ENCODE results near the gene GNB5. TPM values are rescaled to one million over a fixed set of nuclear protein-coding genes. Genes with fewer than 3 reads are reported as not detected.

GNB5 gene
- total RNA-seq, 1 experiment from 2014 or later, result 23.9 TPM

DNA sequence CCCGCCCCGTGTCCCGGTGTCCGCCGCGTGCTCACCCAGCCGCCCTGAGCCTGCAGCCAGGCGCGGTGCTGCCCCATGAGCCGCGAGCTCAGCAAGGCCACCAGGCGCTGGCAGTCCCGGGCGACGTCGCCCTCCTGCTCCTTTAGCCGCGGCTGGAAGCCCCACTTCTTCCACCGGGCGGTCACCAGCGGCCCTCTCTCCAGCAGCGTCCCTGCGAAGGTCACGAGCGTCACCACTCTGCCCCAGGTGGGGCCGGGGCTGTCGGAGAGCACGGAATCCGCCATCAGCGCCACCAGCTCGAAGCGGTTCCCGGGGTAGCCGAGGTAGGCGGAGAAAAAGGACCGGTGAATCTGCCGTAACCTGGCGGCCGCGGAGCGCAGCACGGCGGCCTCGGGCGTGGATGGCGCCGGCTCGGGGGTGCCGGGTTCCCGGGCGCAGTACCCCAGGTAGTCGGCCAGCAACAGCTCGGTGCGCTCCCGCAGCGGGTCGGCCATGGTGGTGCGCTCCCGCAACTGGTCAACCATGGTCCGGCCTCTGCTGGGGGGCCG is 78.9 kb downstream of the GNB5 start:
- no peaks in the 10 kb centered on the region for H3K36me3 ChIP-seq (replicated peaks; ENCODE audit: control insufficient read depth, insufficient read depth, low read length)
- no peak overlapping the region for H3K4me3 ChIP-seq (ENCODE audit: insufficient read depth, low read depth, low read length)
- peak; percentile 57 for DNase-seq
- no peaks in the 10 kb centered on the region for H3K27me3 ChIP-seq (ENCODE audit: control insufficient read depth, insufficient read depth, low read length)

DNA sequence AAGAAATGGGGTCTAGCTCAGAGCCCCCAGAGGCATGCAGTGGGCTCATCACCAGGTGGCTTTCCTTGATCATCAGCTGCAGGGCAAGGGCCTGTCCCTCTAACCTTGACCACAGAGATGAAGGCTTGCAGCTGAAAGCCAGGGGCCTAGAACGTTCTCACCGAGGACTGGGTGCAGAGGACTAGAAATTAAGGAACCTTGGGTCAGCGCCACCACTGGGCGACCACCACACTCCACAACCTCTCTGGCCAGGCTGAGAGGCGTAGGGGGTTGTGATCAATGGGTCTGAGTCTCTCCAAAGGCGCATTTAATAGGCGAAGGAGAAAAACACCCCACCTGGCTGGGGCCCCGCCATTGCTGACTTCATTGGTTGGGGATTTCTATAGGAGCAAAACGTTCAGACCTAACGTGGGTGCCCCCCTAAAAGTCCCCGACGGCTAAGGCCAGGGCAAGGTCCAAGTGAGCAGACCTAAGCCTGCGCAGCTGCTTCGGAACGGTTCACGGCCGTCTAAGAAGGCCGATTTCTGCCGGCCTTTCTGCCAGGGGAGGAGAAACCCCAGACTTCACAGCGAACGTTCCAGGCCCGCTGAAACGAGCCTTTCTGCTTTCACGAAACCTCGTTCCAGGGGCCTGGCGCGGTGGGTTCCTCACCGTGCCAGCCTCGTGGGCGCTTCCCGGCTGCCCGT is 79.5 kb downstream of the GNB5 start:
- no peak overlapping the region for H3K4me3 ChIP-seq (ENCODE audit: insufficient read depth, low read depth, low read length)
- DNase-seq, result peak; percentile 40
- no peaks in the 10 kb centered on the region for H3K36me3 ChIP-seq (replicated peaks; ENCODE audit: control insufficient read depth, insufficient read depth, low read length)
- no peaks in the 10 kb centered on the region for H3K27me3 ChIP-seq (ENCODE audit: control insufficient read depth, insufficient read depth, low read length)

DNA sequence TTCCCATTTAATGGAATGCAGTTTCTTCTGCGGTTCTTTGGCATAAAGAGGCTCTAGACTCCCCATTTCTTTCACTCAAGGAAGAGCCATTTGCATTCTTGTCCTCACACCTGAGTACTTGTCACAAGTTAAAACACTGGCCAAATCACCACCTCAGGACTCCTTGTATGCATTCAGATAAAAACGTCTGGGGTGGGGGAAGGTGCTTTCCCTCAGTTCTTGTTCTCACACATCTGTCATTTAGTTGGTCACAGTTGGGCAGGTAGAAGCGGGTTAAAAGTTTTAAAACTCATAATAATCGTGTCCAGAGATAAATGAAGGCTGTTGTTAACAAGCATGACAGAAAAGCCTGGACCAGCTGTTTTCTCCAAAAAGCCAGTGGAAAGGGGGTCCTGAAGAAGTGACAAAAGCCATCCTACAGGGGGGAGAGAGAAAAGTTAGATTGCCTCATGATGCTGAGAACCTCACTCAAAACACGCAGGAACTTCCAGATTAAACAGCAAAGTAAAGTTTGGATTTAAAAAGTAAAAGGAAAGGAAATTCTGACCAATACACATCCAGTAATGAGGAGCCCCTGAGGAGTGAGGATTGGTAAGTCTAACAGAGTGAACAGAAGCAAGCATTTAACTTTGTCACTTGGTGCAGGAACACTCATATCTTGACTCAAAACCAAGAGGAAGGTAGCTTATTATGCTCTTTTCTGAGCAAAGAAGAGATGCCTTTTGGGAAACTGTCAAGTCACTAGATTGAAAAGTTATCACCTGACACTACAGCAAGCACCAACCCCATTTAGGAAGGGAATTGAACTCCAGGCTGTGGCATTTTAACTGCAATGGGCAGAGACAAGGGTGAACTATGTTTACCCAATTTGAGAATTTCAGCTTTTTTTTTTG is 81.4 kb downstream of the GNB5 start:
- H3K27me3 ChIP-seq (ENCODE audit: control insufficient read depth, insufficient read depth, low read length), result no peaks in the 10 kb centered on the region
- H3K4me3 ChIP-seq (ENCODE audit: insufficient read depth, low read depth, low read length), result no peak overlapping the region
- H3K36me3 ChIP-seq (replicated peaks; ENCODE audit: control insufficient read depth, insufficient read depth, low read length), result no peaks in the 10 kb centered on the region
- no peak for DNase-seq

DNA sequence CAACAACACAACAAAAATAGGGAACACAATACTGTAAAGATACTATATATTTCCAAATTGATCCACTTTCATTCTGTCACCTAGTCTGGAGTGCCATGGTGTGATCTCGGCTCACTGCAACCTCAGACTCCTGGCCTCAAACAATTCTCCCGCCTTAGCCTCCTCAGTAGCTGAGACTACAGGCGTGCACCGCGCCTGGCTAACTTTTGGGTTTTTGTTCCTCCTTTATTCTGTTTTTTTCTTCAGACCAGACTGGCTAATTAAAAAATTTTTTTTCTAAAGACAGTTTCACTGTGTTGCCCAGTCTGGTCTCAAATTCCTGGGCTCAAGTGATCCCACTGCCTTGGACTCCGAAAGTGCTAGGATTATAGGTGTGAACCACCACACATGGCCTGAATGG is 84.0 kb downstream of the GNB5 start:
- H3K36me3 ChIP-seq (replicated peaks; ENCODE audit: control insufficient read depth, insufficient read depth, low read length), result no peaks in the 10 kb centered on the region
- no peak for DNase-seq
- H3K27me3 ChIP-seq (ENCODE audit: control insufficient read depth, insufficient read depth, low read length), result no peaks in the 10 kb centered on the region
- no peak overlapping the region for H3K4me3 ChIP-seq (ENCODE audit: insufficient read depth, low read depth, low read length)

DNA sequence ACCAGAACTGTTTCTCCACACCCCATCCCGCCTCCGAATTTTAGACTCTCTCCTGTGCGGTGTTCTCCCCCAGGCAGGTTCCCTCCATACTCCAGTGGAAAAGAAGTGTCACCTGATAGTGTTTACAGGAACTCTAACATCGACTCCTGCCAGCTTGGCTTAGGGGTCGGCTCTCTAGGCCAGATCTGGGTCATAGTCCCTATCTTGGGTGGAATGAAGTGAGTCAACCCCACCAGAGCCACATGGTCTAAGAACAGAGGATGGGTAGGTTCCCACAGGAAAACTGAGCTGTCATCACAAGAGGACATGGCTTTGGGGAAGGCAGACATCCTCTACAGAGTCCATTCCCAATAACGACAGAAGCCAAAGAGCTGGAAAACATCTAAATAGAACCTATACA is 84.6 kb downstream of the GNB5 start:
- no peak overlapping the region for H3K4me3 ChIP-seq (ENCODE audit: insufficient read depth, low read depth, low read length)
- DNase-seq, result no peak
- H3K27me3 ChIP-seq (ENCODE audit: control insufficient read depth, insufficient read depth, low read length), result no peaks in the 10 kb centered on the region
- no peaks in the 10 kb centered on the region for H3K36me3 ChIP-seq (replicated peaks; ENCODE audit: control insufficient read depth, insufficient read depth, low read length)

DNA sequence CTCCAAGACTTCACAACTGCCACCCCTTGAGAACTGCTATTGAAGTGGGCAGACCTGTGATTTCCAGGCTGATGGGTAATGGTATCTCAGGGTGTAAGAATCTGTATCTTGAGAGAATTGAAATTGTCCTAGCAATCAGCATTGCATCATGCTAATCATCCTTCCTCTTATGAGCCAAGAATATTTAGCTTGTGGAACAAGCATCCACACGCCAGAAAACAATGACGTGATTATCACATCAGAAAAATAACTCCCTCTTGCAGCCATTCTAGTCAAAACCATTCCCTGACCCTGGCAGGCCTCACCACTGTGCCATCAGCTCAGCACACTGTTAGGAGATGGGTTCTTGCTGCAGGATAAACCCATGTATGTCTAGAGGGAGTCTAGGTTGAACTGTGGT is 85.3 kb downstream of the GNB5 start:
- H3K27me3 ChIP-seq (ENCODE audit: control insufficient read depth, insufficient read depth, low read length), result no peaks in the 10 kb centered on the region
- no peaks in the 10 kb centered on the region for H3K36me3 ChIP-seq (replicated peaks; ENCODE audit: control insufficient read depth, insufficient read depth, low read length)
- no peak overlapping the region for H3K4me3 ChIP-seq (ENCODE audit: insufficient read depth, low read depth, low read length)
- DNase-seq, result no peak

DNA sequence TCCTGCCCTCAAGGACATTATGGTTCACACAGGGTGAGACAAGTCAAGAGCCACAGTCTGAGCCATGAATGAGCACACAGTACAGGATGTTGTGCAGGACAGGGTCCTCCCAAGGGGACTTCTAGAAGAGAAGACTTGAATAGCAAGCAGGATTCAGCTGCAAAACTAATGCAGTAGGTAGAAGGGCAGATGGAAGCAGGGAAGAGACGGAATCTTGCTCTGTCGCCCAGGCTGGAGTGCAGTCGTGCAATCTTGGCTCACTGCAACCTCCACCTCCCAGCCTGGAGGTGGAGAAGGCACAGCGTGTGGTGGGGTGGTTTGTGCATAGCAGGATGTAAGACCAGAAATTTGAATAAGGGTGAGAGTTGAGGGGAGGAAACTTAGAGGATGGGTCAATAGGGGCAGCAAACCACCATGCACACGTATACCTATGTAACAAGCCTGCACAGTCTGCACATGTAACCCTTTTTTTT is 86.6 kb downstream of the GNB5 start:
- DNase-seq, result no peak
- H3K27me3 ChIP-seq (ENCODE audit: control insufficient read depth, insufficient read depth, low read length), result no peaks in the 10 kb centered on the region
- H3K36me3 ChIP-seq (replicated peaks; ENCODE audit: control insufficient read depth, insufficient read depth, low read length), result no peaks in the 10 kb centered on the region
- H3K4me3 ChIP-seq (ENCODE audit: insufficient read depth, low read depth, low read length), result no peak overlapping the region

DNA sequence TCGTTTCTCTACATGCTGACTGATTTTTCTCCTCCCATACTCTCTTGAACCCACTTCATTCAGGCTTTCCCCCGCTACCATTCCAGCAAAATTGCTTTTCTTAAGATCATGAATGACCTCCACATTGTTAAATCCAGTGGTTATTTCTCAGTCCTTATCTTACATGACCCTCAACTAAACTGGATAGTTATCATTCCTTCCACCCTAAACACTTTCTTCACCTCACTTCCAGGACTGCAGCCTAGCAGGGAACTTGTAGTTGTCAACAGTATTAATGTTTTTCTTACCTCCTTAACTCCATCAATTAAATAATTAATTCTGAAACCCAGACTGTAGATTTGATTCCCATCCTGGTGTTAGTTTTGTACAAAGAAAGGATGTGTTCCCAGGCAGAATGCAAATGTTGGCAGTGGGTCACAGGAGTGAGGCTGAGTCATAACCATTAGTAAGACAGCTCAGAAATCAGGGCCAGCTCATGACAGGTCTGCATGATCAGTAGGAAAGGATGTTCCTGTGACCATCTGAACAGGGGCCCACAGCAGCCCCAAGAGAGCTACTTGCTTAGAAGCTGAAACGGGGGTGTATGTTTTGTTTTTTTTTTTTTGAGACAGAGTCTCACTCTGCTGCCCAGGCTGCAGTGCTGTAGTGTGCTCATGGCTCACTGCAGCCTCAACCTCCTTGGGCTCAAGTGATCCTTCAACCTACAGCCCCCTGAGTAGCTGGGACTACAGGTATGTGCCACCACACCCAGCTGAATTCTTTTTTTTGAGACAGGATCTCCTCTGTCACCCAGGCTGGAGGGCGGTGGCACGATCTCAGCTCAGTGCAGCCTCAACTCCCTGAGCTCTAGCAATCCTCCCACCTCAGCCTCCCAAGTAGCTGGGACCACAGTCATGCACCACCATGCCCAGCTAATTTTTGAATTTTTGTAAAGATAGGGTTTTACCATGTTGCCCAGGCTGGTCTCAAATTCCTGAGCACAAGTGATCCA is 87.7 kb downstream of the GNB5 start:
- no peaks in the 10 kb centered on the region for H3K27me3 ChIP-seq (ENCODE audit: control insufficient read depth, insufficient read depth, low read length)
- no peak for DNase-seq
- no peak overlapping the region for H3K4me3 ChIP-seq (ENCODE audit: insufficient read depth, low read depth, low read length)
- no peaks in the 10 kb centered on the region for H3K36me3 ChIP-seq (replicated peaks; ENCODE audit: control insufficient read depth, insufficient read depth, low read length)

DNA sequence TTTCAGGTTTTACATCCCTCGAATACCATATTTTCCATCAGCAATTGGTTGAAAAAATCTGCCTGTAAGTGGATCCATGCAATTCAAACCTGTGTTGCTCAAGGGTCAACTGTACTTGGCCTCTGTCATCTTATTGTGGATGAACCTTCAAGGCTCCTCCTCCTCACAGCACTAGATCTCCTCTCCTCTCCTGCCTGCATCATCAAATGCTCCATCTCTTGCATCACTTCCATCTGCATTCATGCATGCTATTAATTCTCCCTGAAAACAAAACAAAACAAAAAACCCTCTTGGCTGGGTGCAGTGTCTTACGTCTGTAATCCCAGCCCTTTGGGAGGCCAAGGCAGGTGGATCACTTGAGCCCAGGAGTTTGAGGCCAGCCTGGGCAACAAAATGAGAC is 88.7 kb downstream of the GNB5 start:
- no peak for DNase-seq
- H3K27me3 ChIP-seq (ENCODE audit: control insufficient read depth, insufficient read depth, low read length), result no peaks in the 10 kb centered on the region
- no peaks in the 10 kb centered on the region for H3K36me3 ChIP-seq (replicated peaks; ENCODE audit: control insufficient read depth, insufficient read depth, low read length)

DNA sequence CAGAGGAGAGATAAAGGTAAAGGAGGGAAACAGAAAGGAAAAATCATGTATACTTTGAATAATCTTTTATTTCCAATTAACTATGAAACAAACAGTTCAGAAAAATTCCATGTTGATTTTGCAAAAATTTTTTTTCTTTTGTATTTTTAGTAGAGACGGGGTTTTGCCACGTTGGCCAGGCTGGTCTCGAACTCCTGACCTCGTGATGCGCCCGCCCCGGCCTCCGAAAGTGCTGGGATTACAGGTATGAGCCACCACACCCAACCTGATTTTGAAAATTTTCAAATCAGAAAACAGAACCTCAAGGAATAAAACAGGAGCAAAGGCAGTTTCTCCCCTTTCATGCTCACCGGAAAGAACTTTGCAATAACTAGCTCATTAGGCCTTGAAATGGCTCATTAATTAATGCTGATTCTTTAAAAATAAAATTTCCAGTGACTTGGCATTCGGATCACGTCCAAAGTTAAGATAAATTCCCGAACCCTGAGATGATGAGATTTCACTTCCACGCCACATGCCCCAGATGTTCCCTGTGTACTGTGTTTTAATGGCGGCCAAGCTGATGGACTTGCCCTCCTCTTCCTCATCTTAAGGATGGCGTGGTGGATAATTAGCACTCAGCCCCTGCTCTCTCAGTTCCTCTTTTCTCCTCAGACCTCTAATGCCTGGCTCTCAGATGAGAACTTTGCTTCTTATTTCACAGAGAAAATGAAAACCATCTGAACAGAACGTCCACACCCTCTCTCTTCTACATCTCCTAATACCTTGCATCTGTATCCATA is 89.5 kb downstream of the GNB5 start:
- H3K36me3 ChIP-seq (replicated peaks; ENCODE audit: control insufficient read depth, insufficient read depth, low read length), result no peaks in the 10 kb centered on the region
- no peak overlapping the region for H3K4me3 ChIP-seq (ENCODE audit: insufficient read depth, low read depth, low read length)
- no peak for DNase-seq
- no peaks in the 10 kb centered on the region for H3K27me3 ChIP-seq (ENCODE audit: control insufficient read depth, insufficient read depth, low read length)

More for the DNA sequence above, 88.7 kb downstream of the GNB5 start:
- no peak overlapping the region for H3K4me3 ChIP-seq (ENCODE audit: insufficient read depth, low read depth, low read length)

DNA sequence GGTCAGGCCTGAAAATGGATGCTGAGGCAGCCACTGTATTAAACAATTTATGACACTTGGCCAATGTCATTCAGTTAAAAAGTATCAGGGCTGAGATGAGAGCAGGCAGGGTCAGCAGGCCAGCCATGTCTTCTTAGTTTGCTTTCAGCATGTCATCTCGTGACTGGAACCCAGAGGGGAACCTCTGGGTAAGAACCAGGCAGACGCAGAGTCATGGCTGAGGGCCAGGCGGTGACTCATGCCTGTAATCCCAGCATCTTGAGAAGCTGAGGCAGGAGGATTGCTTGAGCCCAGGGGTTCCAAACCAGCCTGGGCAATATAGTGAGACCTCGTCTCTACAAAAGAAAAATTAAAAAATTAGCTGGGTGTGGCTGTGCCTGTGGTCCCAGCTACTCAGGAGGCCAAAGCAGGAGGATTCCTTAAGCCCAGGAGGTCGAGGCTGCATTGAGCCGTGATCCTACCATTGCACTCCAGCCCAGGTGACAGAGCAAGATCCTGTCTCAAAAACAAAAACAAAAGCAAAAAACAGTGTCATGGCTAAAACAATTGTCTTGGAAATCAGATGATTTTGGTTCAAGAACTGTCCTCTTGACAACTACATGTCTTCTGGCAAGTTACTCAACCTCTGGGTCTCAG is 90.3 kb downstream of the GNB5 start:
- no peak for DNase-seq
- H3K36me3 ChIP-seq (replicated peaks; ENCODE audit: control insufficient read depth, insufficient read depth, low read length), result no peaks in the 10 kb centered on the region
- H3K27me3 ChIP-seq (ENCODE audit: control insufficient read depth, insufficient read depth, low read length), result no peaks in the 10 kb centered on the region
- H3K4me3 ChIP-seq (ENCODE audit: insufficient read depth, low read depth, low read length), result no peak overlapping the region

DNA sequence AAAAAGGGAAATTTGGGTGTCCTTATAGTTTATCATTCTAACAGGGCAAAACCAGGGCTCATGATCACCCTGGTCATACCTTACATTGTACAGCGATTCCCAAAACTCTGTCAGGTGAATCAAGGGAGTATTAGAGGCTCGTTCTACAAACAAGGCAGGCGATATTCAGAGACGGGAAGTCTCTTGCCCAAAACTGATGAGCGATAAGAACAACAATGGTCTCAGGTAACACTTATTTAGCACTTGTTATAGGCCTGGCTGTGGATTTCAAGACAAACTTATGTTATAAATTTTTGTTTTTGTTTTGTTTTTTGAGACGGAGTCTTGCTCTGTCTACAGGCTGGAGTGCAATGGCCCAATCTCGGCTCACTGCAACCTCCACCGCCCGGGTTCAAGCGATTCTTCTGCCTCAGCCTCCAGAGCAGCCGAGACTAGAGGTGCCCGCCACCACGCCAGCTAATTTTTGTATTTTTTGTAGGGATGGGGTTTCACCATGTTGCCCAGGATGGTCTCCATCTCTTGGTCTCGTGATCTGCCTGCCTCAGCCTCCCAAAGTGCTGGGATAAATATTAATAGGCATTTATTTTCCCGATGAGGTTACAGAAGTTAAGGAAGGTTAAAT is 91.4 kb downstream of the GNB5 start:
- no peak overlapping the region for H3K4me3 ChIP-seq (ENCODE audit: insufficient read depth, low read depth, low read length)
- no peak for DNase-seq
- no peaks in the 10 kb centered on the region for H3K27me3 ChIP-seq (ENCODE audit: control insufficient read depth, insufficient read depth, low read length)
- H3K36me3 ChIP-seq (replicated peaks; ENCODE audit: control insufficient read depth, insufficient read depth, low read length), result no peaks in the 10 kb centered on the region

DNA sequence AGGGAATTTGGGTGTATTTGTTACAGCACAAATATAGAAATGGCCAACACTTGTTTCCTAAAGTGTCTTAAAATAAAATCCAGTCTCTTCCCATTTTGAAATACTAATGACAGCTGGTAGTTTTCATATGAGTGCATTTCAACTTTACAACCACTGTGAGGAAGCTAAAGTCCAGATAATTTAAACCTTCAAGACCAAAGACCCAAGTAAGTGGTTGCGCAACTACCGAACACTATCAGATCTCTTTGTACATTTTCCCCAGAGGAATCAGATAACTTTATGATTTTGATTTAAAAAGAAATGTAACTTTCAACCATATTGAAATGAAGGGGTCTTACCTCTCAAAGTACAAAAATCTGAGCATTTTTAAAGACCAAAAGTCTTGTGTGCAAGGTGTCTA is 92.9 kb downstream of the GNB5 start:
- H3K27me3 ChIP-seq (ENCODE audit: control insufficient read depth, insufficient read depth, low read length), result no peaks in the 10 kb centered on the region
- DNase-seq, result no peak
- no peaks in the 10 kb centered on the region for H3K36me3 ChIP-seq (replicated peaks; ENCODE audit: control insufficient read depth, insufficient read depth, low read length)
- no peak overlapping the region for H3K4me3 ChIP-seq (ENCODE audit: insufficient read depth, low read depth, low read length)

All from H7 (cell line).